OCI-M2 (cell line): ENCODE measurements around the gene GATD1.

Experiments
- DNase-seq: peaks from one replicate; lab custom pipeline; 2025; ENCODE audit not compliant: unreplicated experiment; lab: John Stamatoyannopoulos, UW

The GATD1 gene

GRCh38 chr11:779955-780532 is 2.8 kb upstream of the GATD1 start:
- DNase-seq = no peak

GRCh38 chr11:778976-779954 is 2.0 kb upstream of the GATD1 start:
- DNase-seq = no peak

- DNase-seq = no peak
Measured at GRCh38 chr11:776561-777287, 563 bp downstream of the GATD1 start.

GRCh38 chr11:776263-776560 is 1.1 kb downstream of the GATD1 start:
- DNase-seq = no peak

- DNase-seq = no peak
Measured at GRCh38 chr11:774873-775592, 2.3 kb downstream of the GATD1 start.

GRCh38 chr11:773830-774229 is 3.5 kb downstream of the GATD1 start:
- no peak for DNase-seq

- no peak for DNase-seq
Measured at GRCh38 chr11:773425-773824, 3.9 kb downstream of the GATD1 start.

GRCh38 chr11:772429-773390 is 4.6 kb downstream of the GATD1 start:
- no peak for DNase-seq

GRCh38 chr11:771617-772204 is 5.6 kb downstream of the GATD1 start:
- DNase-seq = no peak

GRCh38 chr11:770642-771616 is 6.4 kb downstream of the GATD1 start:
- no peak for DNase-seq

- DNase-seq = no peak
Measured at GRCh38 chr11:769887-770641, 7.2 kb downstream of the GATD1 start.

GRCh38 chr11:767238-767637 is 10.0 kb downstream of the GATD1 start:
- no peak for DNase-seq

- no peak for DNase-seq
Measured at GRCh38 chr11:766936-767210, 10.4 kb downstream of the GATD1 start.

- no peak for DNase-seq
Measured at GRCh38 chr11:766106-766935, 11.0 kb downstream of the GATD1 start.

GRCh38 chr11:765802-766091 is 11.5 kb downstream of the GATD1 start:
- no peak for DNase-seq

GRCh38 chr11:765025-765801 is 12.1 kb downstream of the GATD1 start:
- DNase-seq = no peak
